ENCODE results near the gene NKX3-2. TPM values are rescaled to one million over a fixed set of nuclear protein-coding genes. Genes with fewer than 3 reads are reported as not detected.

NKX3-2 gene
- total RNA-seq, 1 experiment from 2014 or later: 1.2 TPM

DNA sequence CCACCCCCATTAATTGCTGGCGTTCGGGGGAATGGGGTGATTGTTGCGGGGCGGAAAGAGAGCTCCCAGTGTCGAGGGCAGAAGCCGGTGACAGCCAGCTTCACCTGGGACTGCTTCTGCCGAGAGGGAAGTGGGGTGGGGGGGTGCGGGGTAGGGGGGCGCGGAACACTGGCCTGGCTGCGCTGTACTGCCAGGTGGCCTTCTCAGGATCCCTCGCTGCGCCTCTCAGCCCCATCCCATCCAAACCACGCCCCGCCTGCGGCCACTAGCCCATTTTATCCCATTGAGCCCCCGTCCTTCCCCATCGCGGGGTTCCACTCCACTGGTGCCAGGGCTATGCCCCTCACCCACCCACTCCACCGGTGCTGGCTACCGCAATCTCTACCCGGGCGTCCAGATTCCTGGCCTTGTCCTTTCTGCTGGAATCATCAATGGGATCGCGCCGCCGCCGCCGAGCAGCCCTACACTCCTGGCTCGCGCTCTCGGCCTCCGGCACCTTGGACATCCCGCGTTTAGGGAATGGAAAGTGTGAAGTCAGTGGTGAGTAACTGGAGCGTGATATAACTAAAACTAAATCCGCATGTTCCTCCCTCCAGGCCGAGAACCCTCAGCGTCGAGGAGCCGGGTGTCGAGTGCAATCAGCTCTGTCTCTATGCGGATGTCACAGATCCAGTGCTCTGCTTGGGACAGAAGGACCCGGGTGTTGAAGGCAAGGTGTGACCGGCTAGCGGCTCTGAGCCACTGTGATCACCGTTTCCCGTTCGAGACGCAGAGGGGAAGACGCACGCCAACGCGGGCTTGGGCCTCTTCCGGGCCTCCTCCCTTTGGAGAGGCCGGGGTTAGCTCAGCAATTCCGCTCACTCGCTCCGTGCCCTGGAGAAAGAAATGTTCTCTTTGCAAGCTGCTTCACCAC lies 20.5 kb downstream of the NKX3-2 start:
- in situ Hi-C loops (cut with HindIII; ENCODE audit: low pct_unique_long_range_greater_than_20kb, low sequenced_read_pairs): no loop called here
- no peak overlapping the region for H3K27ac ChIP-seq (ENCODE audit: low read length)
- no peak for TF ChIP-seq CTCF (IDR thresholded peaks at IDR 0.05)
- TF ChIP-seq TCF7L2 (IDR thresholded peaks at IDR 0.05; ENCODE audit: low read depth, low read length): no peak
- TF ChIP-seq REST (IDR thresholded peaks at IDR 0.05; ENCODE audit: insufficient read depth in 1 of 2, low read depth in 2 of 2, low read length in 1 of 2): no peak
- TF ChIP-seq SIN3A (IDR thresholded peaks at IDR 0.05; ENCODE audit: borderline replicate concordance, insufficient read depth, low read depth, low read length): no peak
- no peak for TF ChIP-seq POLR2AphosphoS5 (IDR thresholded peaks at IDR 0.05; ENCODE audit: low read depth, low read length)
- H3K27me3 ChIP-seq (ENCODE audit: control insufficient read depth, insufficient read depth, low read length): no peaks in the 10 kb centered on the region
- BruUV-seq (replicated peaks): no TSS peak
- H3K4me1 ChIP-seq (ENCODE audit: control insufficient read depth, insufficient read depth, low read length): no peaks in the 10 kb centered on the region
- ATAC-seq (no peak), DNase-seq (ENCODE audit: low read depth, low spot score) (no peak)
- no peaks in the 10 kb centered on the region for H3K36me3 ChIP-seq (ENCODE audit: control insufficient read depth, insufficient read depth, low read length)
- no peaks in the 10 kb centered on the region for H3K9me3 ChIP-seq (ENCODE audit: control insufficient read depth, insufficient read depth, low read depth, low read length)
- ChIA-PET POLR2A (no interaction called here), CTCF (no interaction called here)
- no peak overlapping the region for H3K4me3 ChIP-seq (ENCODE audit: low read depth in 2 of 2, low read length in 2 of 2)
- intact Hi-C loops (cut with micrococcal nuclease; ENCODE audit: unreplicated experiment): no loop called here

- Histone ChIP-seq H3K4me1 (ENCODE audit: control insufficient read depth, insufficient read depth, low read length) (no peaks in the 10 kb centered on the region), H3K9me3 (ENCODE audit: control insufficient read depth, insufficient read depth, low read depth, low read length) (no peaks in the 10 kb centered on the region), H3K36me3 (ENCODE audit: control insufficient read depth, insufficient read depth, low read length) (no peaks in the 10 kb centered on the region), H3K27me3 (ENCODE audit: control insufficient read depth, insufficient read depth, low read length) (no peaks in the 10 kb centered on the region), H3K27ac (ENCODE audit: low read length) (no peak overlapping the region), H3K4me3 (ENCODE audit: low read depth in 2 of 2, low read length in 2 of 2) (no peak overlapping the region)
- no peak for DNase-seq (ENCODE audit: low read depth, low spot score)
- BruUV-seq (replicated peaks): no TSS peak
- ChIA-PET POLR2A (no interaction called here), CTCF (no interaction called here)
- no peak for TF ChIP-seq TCF7L2 (IDR thresholded peaks at IDR 0.05; ENCODE audit: low read depth, low read length)
- TF ChIP-seq CTCF (IDR thresholded peaks at IDR 0.05): no peak
- in situ Hi-C loops (cut with HindIII; ENCODE audit: low pct_unique_long_range_greater_than_20kb, low sequenced_read_pairs): no loop called here
- ATAC-seq: no peak
- intact Hi-C loops (cut with micrococcal nuclease; ENCODE audit: unreplicated experiment): no loop called here
Observed at GRCh38 chr4:13523105-13523477, 21.2 kb downstream of the NKX3-2 start.
